AG10803 (cell line): ENCODE data around the gene C1orf210.

Experiments
- DNase-seq: peaks from one replicate; pipeline ENCODE4 v3.0.0; 2010; ENCODE audit warnings: low read depth
- H3K4me3 ChIP-seq: 2 replicates; pipeline ENCODE4 v1.5.1; 2011; ENCODE audit warnings: mild to moderate bottlenecking, low read length, control low read depth
- CTCF ChIP-seq: conservative IDR thresholded peaks from 2 replicates; pipeline ENCODE4 v1.5.1; 2011; ENCODE audit warnings: mild to moderate bottlenecking, low read length, control low read depth, inconsistent platforms

Gene C1orf210

GRCh38 chr1:43285269-43285990, at the start of gene C1orf210:
Gene C1orf210, minus strand, starts transcription at chr1:43285581. Its CDS starts 2,311 bp downstream, at chr1:43283270.
- DNase-seq = no peak
- no peak within 1 kb of the TSS for H3K4me3 ChIP-seq
- TF ChIP-seq CTCF = no peak

- DNase-seq = no peak
- TF ChIP-seq CTCF = no peak
- H3K4me3 ChIP-seq = no peak overlapping the region
Observed at GRCh38 chr1:43334453-43335205, 49.2 kb upstream of the C1orf210 start.

- DNase-seq = no peak
- no peak overlapping the region for H3K4me3 ChIP-seq
- TF ChIP-seq CTCF = no peak
Observed at GRCh38 chr1:43331688-43332087, 46.3 kb upstream of the C1orf210 start.

- peak; percentile 47 for DNase-seq
- H3K4me3 ChIP-seq = no peak overlapping the region
- TF ChIP-seq CTCF = no peak
Observed at GRCh38 chr1:43329995-43330751, 44.8 kb upstream of the C1orf210 start.

GRCh38 chr1:43327549-43328292, 42.3 kb upstream of the C1orf210 start:
- DNase-seq = peak; percentile 74
- H3K4me3 ChIP-seq = no peak overlapping the region
- TF ChIP-seq CTCF = no peak

GRCh38 chr1:43325381-43325780, 40.0 kb upstream of the C1orf210 start:
- no peak overlapping the region for H3K4me3 ChIP-seq
- DNase-seq = no peak
- TF ChIP-seq CTCF = no peak
